GM20000 (cell line): ENCODE results near the gene OR13A1.
"Not testable (repeated sequence)": the region's sequence is repeated elsewhere in the genome, so short reads cannot be mapped to it uniquely, and the experiment has no call there.

ENCODE experiments used
- DNase-seq: peaks from one replicate; pipeline ENCODE4 v3.0.0; 2012; ENCODE audit warnings: low spot score
- CTCF ChIP-seq: IDR thresholded peaks from 2 replicates; pipeline ENCODE4 v1.5.1; 2012; ENCODE audit warnings: mild to moderate bottlenecking, control low read depth; ENCODE audit errors: extremely low read depth, missing control alignments

The OR13A1 gene

GRCh38 chr10:45265996-45266395 lies 49.4 kb downstream of the OR13A1 start:
- DNase-seq, result no peak
- no peak for TF ChIP-seq CTCF

GRCh38 chr10:45261946-45262345 lies 53.5 kb downstream of the OR13A1 start:
- DNase-seq, result no peak
- no peak for TF ChIP-seq CTCF

- no peak for TF ChIP-seq CTCF
- no peak for DNase-seq
Observed at GRCh38 chr10:45261243-45261775, 54.1 kb downstream of the OR13A1 start.

GRCh38 chr10:45260635-45261034 lies 54.8 kb downstream of the OR13A1 start:
- not testable (repeated sequence) for DNase-seq

GRCh38 chr10:45259786-45260495 lies 55.5 kb downstream of the OR13A1 start:
- DNase-seq, result not testable (repeated sequence)

GRCh38 chr10:45257600-45257999 lies 57.8 kb downstream of the OR13A1 start:
- no peak for DNase-seq

GRCh38 chr10:45256246-45256645 lies 59.2 kb downstream of the OR13A1 start:
- no peak for TF ChIP-seq CTCF
- DNase-seq, result no peak

More at GRCh38 chr10:45257600-45257999, 57.8 kb downstream of the OR13A1 start:
- no peak for TF ChIP-seq CTCF

GRCh38 chr10:45255706-45256105 lies 59.7 kb downstream of the OR13A1 start:
- no peak for DNase-seq
- no peak for TF ChIP-seq CTCF
